ENCODE results near the gene MAML2. TPM values are rescaled to one million over a fixed set of nuclear protein-coding genes. Genes with fewer than 3 reads are reported as not detected.

The MAML2 gene
- total and polyA plus RNA-seq, 9 of the 15 experiments (the other 6 are each of a cell fraction or from before 2014, with no cell fraction given): 0.79 to 6.8 (median 4.8) TPM

- no peak for TF ChIP-seq CLOCK (CRISPR knock-in tag; IDR thresholded peaks at IDR 0.05; ENCODE audit: borderline replicate concordance)
- peak; percentile 18 for TF ChIP-seq MEIS2 (IDR thresholded peaks at IDR 0.05; ENCODE audit: partially characterized antibody)
- no peak for TF ChIP-seq TCF15 (CRISPR knock-in tag; IDR thresholded peaks at IDR 0.05)
- peak; percentile 41; the same call in 1 of the 2 replicates for TF ChIP-seq SMARCA4 (IDR thresholded peaks at IDR 0.05)
- no peak for TF ChIP-seq ZNF143 (CRISPR knock-in tag; IDR thresholded peaks at IDR 0.05)
- no peak for TF ChIP-seq SNIP1 (IDR thresholded peaks at IDR 0.05; ENCODE audit: low read depth)
- TF ChIP-seq DACH1 (IDR thresholded peaks at IDR 0.05; ENCODE audit: partially characterized antibody): no peak
- TF ChIP-seq RHOXF2B (CRISPR knock-in tag; conservative IDR thresholded peaks at IDR 0.05): no peak
- TF ChIP-seq ID3 (CRISPR knock-in tag; IDR thresholded peaks at IDR 0.05): no peak
- no peak for TF ChIP-seq ID3 (tag; IDR thresholded peaks at IDR 0.05)
- TF ChIP-seq ARID2 (IDR thresholded peaks at IDR 0.05): no peak
- 0 out of 4 replicates have a peak, but pooled peaks of 1 of the 2 experiments have one; percentile 34 for TF ChIP-seq RCOR1 (IDR thresholded peaks at IDR 0.05; ENCODE audit: borderline replicate concordance in 1 of 2, low read depth in 2 of 2, low read length in 2 of 2)
- TF ChIP-seq THRAP3 (IDR thresholded peaks at IDR 0.05; ENCODE audit: borderline replicate concordance): no peak
- TF ChIP-seq KDM1A (IDR thresholded peaks at IDR 0.05): peak in 1 of 2 experiments; percentile 49; a peak in 1 of 4 replicates
- TF ChIP-seq RFX5 (IDR thresholded peaks at IDR 0.05; ENCODE audit: low read depth, low read length): peak; percentile 82
- no peak for TF ChIP-seq ZNF586 (CRISPR knock-in tag; conservative IDR thresholded peaks at IDR 0.05)
- no peak for TF ChIP-seq HMG20A (CRISPR knock-in tag; conservative IDR thresholded peaks at IDR 0.05)
- no peak for TF ChIP-seq SRSF7 (optimal IDR thresholded peaks at IDR 0.05; ENCODE audit: low read depth, low read length)
- TF ChIP-seq ZNF449 (CRISPR knock-in tag; IDR thresholded peaks at IDR 0.05): no peak
- no peak for TF ChIP-seq TRIM28 (IDR thresholded peaks at IDR 0.05)
- TF ChIP-seq ELF4 (CRISPR knock-in tag; IDR thresholded peaks at IDR 0.05): no peak
- TF ChIP-seq CHD1 (IDR thresholded peaks at IDR 0.05; ENCODE audit: low read length): no peak
- no peak for TF ChIP-seq POLR2H (tag; IDR thresholded peaks at IDR 0.05; ENCODE audit: low read depth)
- no peak for TF ChIP-seq CBX5 (IDR thresholded peaks at IDR 0.05; ENCODE audit: borderline replicate concordance, low read depth)
- no peak for TF ChIP-seq PRPF4 (IDR thresholded peaks at IDR 0.05; ENCODE audit: insufficient read depth, low read depth, low read length, poor library complexity, severe bottlenecking)
These were observed 35.8 kb downstream of the MAML2 start (continued) for GRCh38 chr11:96306933-96307775.

All from K562 (cell line).